HG03457 (cell line): ENCODE data around the gene LRMDA.

Experiments
- ATAC-seq: cut with Tn5 transposase; IDR thresholded peaks from one replicate; pipeline ENCODE4 v1.9.1; 2021; ENCODE audit warnings: moderate number of reproducible peaks; ENCODE audit not compliant: unreplicated experiment

Gene LRMDA

DNA sequence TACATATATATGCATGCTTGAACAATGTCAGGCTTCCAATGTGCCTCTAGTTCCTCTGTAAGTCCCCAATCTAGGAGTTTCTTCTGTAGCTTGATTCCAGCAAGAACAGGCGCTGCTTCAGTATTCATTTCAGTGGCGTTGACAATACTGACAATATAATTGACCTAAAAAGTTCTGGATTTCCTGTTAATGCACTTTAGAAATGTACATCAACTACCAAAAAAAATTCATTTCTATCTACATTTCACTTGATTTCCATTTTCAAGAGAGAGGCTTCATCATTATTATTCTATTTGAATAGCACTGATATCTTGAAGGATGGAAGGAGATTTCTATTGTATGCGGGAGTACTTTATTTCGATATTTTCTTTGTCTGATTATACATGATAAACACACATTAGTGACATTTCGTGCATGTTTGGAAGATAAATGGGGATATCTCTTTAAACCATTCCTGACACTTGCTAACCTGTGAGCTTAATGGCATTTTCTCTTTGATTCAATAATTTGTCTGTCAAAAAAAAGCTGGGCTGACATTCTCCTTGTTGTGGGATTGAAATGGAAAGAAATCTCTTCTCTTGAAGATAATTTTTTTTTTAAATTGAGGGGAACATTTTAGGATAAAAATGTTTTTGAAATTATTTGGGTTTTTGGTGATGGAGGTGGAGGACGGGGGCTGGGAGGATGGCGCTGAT, 568.2 kb downstream of the LRMDA start:
- no peak for ATAC-seq

- no peak for ATAC-seq
These were observed 569.1 kb downstream of the LRMDA start for GRCh38 chr10:76000550-76000949.

DNA sequence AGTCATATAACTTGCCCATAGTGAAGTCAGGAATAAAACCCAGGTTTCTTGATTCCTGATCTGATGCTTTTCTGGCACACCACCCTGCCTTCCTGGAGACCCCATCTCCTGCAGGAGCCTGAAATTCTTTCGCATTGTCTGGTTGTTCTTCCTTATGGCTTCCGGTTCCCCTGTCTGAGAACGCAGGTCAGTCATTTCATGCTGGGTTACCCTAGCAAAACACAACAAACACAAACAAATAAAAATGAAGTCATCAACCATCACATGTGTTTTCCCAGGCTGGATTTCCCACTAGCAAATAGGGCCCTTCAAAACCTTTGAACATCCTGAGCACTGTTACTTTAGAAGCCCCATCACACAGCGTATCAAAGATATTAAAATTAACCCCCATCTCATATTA, 569.6 kb downstream of the LRMDA start:
- no peak for ATAC-seq

DNA sequence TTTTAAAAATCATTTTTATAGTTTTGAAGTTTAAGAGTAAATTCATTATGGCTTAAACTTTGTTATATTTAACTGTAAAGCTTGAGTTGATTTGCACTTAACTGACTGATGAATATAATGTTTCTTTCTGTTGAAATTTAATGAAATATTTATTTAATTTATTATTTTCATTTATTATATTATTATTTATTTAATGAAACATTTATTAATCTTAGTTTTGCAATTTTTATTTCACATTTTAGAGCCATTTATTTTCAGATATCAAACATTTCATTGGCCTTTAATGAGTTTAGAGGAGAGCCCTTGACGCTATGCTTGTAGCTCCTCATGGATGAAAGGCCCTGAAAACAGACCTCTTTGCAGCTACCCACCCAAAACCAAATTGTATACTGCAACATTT, 570.0 kb downstream of the LRMDA start:
- no peak for ATAC-seq

DNA sequence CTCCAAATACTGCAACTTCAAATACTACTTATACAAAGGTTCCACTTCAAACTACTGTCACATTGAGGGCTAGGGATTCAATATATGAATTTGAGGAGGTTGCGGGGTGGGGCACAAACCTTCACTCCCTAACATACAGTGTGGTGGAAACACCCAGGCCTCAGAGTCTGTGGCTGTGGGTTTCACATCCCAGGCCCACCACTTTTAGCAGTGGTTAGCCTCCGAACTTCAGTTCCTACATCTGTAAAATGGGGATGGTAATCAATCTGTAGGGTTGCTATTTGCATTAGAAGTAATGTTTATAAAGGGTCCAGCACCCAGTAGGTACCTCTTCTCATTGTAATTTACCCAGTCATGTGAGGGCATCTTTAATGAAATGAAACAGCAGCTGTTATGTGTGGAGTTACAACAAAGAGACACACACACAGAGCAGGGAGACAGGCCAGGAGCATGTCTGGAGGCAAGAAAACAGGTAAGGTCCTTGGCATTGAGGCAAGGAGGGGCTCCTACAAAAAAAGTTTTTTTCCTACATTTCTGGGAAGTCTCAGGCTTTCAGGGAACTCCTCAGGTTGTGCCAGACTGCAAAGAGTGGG, 570.9 kb downstream of the LRMDA start:
- ATAC-seq: no peak

DNA sequence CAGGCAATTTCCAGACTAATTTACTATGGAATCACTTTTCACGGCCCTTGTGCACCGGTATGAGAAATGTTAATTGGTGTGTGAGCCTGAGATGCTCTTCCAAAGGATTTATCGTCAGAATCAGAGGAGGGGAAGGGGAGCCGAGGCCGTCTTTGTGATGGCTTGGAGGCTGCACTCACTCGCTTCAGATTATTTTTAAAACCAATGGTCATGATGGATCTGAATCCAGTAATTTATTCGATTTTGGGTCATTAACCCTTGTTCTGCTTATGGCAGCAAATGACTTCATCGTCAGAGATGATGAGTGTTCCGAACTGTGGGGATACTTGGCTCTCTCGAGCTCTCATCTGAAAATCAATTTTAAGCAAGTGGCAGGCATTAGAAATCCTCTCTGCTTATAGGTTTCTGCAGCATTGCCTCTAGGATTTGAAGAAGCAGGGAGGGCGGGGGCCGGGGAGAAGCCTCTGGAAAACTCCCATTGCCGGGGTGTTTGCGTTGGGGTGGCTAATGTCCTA, 576.3 kb downstream of the LRMDA start:
- ATAC-seq: no peak

DNA sequence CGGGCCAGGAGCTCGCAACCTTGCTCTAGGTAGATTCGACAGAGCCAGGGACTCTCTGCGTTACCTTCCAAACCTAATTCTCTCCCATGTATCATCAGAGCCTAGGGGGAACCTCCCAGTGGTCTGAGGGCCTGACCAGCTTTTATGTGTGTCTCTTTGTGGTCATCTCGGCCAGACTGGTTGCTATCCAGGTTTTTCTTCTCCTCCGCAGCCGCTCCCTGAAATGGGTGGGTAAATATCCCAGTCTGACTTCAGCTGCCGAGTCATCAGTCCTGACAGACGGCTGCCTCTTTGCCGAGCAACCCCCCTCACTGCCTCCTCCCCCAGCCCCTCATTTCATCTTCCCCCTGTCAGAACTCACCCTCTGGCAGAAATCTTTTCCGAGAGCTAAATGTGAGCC, 578.1 kb downstream of the LRMDA start:
- ATAC-seq: no peak

- no peak for ATAC-seq
These were observed 579.3 kb downstream of the LRMDA start for GRCh38 chr10:76010703-76011102.

DNA sequence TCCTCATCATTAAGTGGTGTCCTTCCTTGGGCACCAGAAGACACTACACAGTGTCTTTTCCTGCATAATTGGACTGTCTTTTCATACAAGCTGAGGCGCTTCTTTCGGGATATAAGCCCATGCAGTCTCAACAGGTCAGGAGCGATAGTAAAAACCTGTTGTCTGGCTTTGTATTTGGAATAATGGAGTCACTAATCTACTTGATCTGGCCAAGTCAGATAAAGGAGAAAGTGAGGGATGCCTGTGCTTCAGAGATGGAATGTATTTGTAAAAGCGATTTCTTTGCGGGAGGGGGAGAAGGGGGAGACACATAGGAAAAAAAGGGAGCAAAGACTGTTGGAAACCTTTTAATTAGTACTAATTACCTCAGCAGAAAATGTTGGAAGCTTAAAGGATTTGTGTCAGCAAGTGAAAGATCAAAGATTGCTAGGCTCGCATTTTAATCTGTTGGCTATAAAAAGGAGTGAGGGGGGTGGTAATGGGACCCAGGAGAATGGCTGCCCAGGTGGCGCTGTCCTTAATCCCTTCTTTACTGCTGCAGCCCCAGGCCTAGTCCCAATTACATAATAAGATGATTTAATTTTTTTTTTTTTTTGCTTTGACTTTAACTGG, 581.4 kb downstream of the LRMDA start:
- ATAC-seq: no peak

DNA sequence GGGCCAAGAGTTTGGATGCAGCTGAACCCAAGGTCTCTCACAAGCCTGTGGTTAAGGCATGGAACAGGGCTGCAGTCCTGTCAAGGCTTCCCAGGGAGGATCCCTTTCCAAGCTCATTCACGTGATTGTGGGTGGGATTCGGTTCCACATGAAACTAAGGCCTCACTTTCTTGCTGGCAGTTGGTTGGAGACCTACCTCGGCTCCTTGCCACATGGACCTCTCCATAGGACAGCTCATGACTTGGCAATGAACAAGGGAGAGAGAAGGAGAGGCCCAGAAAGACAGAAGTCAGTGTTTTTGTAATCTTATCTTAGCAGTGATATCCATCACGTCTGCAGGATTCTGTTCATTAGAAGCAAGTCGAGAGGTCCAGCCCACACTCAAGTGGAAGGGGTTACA, 583.8 kb downstream of the LRMDA start:
- no peak for ATAC-seq

- no peak for ATAC-seq
These were observed 585.8 kb downstream of the LRMDA start for GRCh38 chr10:76017026-76017732.

- no peak for ATAC-seq
These were observed 586.5 kb downstream of the LRMDA start for GRCh38 chr10:76017733-76018433.

GRCh38 chr10:76020630-76021029, 589.2 kb downstream of the LRMDA start:
- no peak for ATAC-seq

DNA sequence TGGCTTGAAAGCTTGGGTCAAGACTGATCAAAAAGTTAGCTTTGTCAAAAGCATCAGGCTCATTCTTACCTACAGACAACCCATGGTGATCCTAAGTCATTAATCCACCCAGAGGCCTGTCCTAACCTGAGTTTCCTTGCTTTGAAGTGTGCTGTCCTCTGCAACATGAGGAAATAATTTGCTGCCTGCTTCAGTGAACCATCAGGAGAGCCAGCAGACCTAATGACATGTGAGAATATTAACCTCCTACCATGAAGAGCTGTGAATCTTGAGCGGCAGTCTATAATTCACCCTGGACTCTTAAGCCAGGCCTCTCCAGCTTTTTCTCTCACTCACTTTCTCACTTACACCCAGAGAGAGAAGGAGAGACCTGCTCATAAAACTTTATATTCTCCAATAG, 590.0 kb downstream of the LRMDA start:
- no peak for ATAC-seq

- ATAC-seq: no peak
These were observed 590.9 kb downstream of the LRMDA start for GRCh38 chr10:76022366-76022765.

GRCh38 chr10:76023007-76023406, 591.6 kb downstream of the LRMDA start:
- no peak for ATAC-seq

DNA sequence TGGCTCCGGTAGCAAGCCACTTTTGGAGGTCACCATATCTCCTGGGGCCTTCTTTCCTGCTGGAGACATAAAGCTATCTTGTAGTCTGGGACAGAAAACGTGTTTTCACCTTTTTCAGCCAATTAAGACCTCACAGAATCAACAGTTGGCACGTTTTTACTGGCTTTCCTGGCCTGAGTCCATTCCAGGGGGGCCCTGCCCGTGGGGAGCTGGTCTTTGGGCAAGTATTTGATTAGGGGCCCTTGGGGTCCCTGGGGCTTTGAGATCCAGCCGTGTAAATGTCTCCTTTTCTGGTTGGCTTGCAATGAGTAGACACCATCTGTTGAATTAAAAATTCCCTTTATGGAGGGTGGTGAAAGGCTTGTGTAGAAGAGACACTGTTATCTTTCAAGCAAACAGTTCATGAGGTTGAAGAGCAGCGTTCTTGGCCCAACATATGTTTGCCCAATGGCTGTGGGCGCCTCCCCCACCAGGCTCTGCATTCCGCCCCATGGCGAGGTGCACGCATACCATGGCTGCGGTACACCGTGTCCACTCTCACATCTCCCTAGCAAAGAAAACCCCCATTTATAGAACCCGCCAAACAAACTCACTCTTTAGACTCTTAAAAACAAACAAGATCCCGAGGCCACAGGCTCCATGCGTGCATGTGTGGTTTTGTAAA, 593.2 kb downstream of the LRMDA start:
- no peak for ATAC-seq

DNA sequence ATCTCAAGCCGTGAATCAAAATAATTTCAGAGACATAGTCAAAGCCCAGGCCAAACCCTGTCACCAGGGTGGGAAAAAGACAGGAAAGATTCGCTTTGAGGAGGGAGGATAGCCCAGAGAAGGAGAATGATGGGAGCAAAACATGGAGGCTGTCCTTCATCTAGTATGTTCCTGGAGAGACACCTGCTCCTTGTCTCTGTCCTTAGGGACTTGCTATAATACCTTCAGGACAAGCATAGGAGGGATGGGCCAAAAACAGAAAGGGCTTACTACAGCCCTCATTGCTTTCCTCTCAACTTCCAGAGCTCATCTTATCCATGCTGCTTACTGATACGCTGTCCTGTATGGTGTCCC, 593.7 kb downstream of the LRMDA start:
- no peak for ATAC-seq

GRCh38 chr10:76026176-76026771, 594.9 kb downstream of the LRMDA start:
- no peak for ATAC-seq

- no peak for ATAC-seq
These were observed 595.5 kb downstream of the LRMDA start for GRCh38 chr10:76026905-76027304.
